ENCODE results near the gene ADAM19.

ADAM19 gene

GRCh38 chr5:157473383-157474320 is 101.9 kb downstream of the ADAM19 start:
- no peak for TF ChIP-seq CTCF (IDR thresholded peaks at IDR 0.05)
- Histone ChIP-seq H3K27ac (no peak overlapping the region), H3K4me3 (no peak overlapping the region)
- DNase-seq (ENCODE audit: low spot score), result no peak

- TF ChIP-seq CTCF (IDR thresholded peaks at IDR 0.05), result peak; percentile 31
- no peak overlapping the region for H3K27ac ChIP-seq
- no peak overlapping the region for H3K4me3 ChIP-seq
- DNase-seq (ENCODE audit: low spot score), result no peak
Measured at GRCh38 chr5:157471709-157472108, 103.9 kb downstream of the ADAM19 start.

GRCh38 chr5:157470631-157471030 is 104.9 kb downstream of the ADAM19 start:
- no peak for TF ChIP-seq CTCF (IDR thresholded peaks at IDR 0.05)
- Histone ChIP-seq H3K4me3 (no peak overlapping the region), H3K27ac (no peak overlapping the region)
- DNase-seq (ENCODE audit: low spot score), result no peak

- no peak for TF ChIP-seq CTCF (IDR thresholded peaks at IDR 0.05)
- H3K27ac ChIP-seq, result no peak overlapping the region
- DNase-seq (ENCODE audit: low spot score), result no peak
- no peak overlapping the region for H3K4me3 ChIP-seq
Measured at GRCh38 chr5:157469687-157470086, 105.9 kb downstream of the ADAM19 start.

GRCh38 chr5:157469073-157469472 is 106.5 kb downstream of the ADAM19 start:
- TF ChIP-seq CTCF (IDR thresholded peaks at IDR 0.05), result no peak
- Histone ChIP-seq H3K27ac (no peak overlapping the region), H3K4me3 (no peak overlapping the region)

GRCh38 chr5:157468293-157468965 is 107.1 kb downstream of the ADAM19 start:
- Histone ChIP-seq H3K4me3 (no peak overlapping the region), H3K27ac (no peak overlapping the region)
- no peak for TF ChIP-seq CTCF (IDR thresholded peaks at IDR 0.05)
- DNase-seq (ENCODE audit: low spot score), result no peak

More at GRCh38 chr5:157469073-157469472, 106.5 kb downstream of the ADAM19 start:
- no peak for DNase-seq (ENCODE audit: low spot score)
